NB4 (cell line): ENCODE measurements around the gene RAP1GAP.

Source experiments
- MAX ChIP-seq: IDR thresholded peaks from 2 replicates; pipeline ENCODE4 v1.6.1; 2011; ENCODE audit warnings: low read depth, low read length
- POLR2A ChIP-seq: IDR thresholded peaks from 2 replicates; pipeline ENCODE4 v1.6.1; 2011; ENCODE audit warnings: mild to moderate bottlenecking; ENCODE audit not compliant: insufficient read length; ENCODE audit errors: extremely low read depth
- TF ChIP-seq, protein P1 (sequence below): IDR thresholded peaks from one replicate; pipeline ENCODE4 v1.5.1; 2012; ENCODE audit warnings: low read depth, low read length

- TF ChIP-seq POLR2A: no peak
- TF ChIP-seq, protein P1, sequence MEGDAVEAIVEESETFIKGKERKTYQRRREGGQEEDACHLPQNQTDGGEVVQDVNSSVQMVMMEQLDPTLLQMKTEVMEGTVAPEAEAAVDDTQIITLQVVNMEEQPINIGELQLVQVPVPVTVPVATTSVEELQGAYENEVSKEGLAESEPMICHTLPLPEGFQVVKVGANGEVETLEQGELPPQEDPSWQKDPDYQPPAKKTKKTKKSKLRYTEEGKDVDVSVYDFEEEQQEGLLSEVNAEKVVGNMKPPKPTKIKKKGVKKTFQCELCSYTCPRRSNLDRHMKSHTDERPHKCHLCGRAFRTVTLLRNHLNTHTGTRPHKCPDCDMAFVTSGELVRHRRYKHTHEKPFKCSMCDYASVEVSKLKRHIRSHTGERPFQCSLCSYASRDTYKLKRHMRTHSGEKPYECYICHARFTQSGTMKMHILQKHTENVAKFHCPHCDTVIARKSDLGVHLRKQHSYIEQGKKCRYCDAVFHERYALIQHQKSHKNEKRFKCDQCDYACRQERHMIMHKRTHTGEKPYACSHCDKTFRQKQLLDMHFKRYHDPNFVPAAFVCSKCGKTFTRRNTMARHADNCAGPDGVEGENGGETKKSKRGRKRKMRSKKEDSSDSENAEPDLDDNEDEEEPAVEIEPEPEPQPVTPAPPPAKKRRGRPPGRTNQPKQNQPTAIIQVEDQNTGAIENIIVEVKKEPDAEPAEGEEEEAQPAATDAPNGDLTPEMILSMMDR: no peak
- TF ChIP-seq MAX: no peak
Observed at GRCh38 chr1:21610027-21610426, 59.1 kb downstream of the RAP1GAP start.
